Measurements from ENCODE around the gene RALGPS2. TPM values are rescaled to one million over a fixed set of nuclear protein-coding genes. Genes with fewer than 3 reads are reported as not detected.

RALGPS2 gene
- total RNA-seq, 1 donor from 2014 or later = 29.8 TPM

DNA sequence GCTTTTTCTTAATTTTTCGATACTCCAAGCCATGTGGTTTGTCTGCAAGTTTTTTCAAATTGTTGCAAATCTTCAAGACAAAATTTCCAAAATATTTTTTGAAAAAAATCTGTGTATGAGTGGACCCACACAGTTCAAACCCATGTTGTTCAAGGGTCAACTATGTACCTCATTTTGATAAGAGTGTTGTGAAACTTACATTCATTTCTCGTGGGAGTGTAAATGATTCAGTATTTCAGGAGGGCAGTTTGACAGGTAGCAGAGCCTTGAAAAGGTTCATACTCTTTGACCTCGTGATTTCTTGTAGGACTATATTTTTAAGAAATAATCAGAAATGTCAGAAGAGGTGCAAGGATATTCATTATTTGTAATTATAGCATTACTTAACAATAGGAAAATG is 77.8 kb downstream of the RALGPS2 start:
- TF ChIP-seq, protein P1, sequence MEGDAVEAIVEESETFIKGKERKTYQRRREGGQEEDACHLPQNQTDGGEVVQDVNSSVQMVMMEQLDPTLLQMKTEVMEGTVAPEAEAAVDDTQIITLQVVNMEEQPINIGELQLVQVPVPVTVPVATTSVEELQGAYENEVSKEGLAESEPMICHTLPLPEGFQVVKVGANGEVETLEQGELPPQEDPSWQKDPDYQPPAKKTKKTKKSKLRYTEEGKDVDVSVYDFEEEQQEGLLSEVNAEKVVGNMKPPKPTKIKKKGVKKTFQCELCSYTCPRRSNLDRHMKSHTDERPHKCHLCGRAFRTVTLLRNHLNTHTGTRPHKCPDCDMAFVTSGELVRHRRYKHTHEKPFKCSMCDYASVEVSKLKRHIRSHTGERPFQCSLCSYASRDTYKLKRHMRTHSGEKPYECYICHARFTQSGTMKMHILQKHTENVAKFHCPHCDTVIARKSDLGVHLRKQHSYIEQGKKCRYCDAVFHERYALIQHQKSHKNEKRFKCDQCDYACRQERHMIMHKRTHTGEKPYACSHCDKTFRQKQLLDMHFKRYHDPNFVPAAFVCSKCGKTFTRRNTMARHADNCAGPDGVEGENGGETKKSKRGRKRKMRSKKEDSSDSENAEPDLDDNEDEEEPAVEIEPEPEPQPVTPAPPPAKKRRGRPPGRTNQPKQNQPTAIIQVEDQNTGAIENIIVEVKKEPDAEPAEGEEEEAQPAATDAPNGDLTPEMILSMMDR (IDR thresholded peaks at IDR 0.05; ENCODE audit: unreplicated experiment) = no peak
- Mint-ChIP-seq H3K4me1 (ENCODE audit: unreplicated experiment) (no peaks in the 10 kb centered on the region), H3K4me3 (ENCODE audit: unreplicated experiment) (no peak overlapping the region), H3K36me3 (ENCODE audit: low read depth, unreplicated experiment) (peaks cover 5% of the 10 kb centered on the region), H3K27me3 (ENCODE audit: unreplicated experiment) (no peaks in the 10 kb centered on the region), H3K9me3 (ENCODE audit: unreplicated experiment) (no peaks in the 10 kb centered on the region), H3K27ac (ENCODE audit: unreplicated experiment) (no peak overlapping the region)
- DNase-seq (ENCODE audit: low spot score) = no peak

DNA sequence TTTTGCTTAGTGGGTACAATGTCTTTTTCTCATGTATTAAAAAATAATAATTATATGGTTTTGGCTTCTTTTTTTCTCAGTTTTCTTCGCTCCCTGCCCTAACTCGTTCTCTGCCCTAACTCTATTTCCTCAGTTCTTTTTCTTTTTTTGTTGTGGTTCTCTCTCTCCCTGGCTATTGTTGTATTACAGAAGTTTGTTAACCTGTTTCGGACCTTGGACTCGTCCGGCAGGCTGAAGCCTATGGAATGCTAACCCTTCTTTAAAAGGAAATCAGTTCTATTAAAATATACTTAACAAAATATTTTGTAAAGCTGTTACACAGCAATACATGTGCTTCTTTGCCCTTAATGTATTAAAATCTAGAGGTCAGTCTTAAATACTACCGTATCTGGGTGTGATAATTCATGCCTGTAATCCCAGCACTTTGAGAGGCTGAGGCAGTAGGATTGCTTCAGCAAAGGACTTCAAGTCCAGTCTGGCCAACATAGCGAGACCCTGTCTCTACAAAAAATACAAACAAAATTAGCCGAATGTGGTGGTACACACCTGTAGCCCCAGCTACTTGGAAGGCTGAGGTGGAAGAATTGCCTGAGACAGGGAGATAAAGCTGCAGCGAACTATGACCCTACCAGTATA is 81.7 kb downstream of the RALGPS2 start:
- Mint-ChIP-seq H3K9me3 (ENCODE audit: unreplicated experiment) (no peaks in the 10 kb centered on the region), H3K27me3 (ENCODE audit: unreplicated experiment) (no peaks in the 10 kb centered on the region), H3K36me3 (ENCODE audit: low read depth, unreplicated experiment) (no peaks in the 10 kb centered on the region), H3K4me3 (ENCODE audit: unreplicated experiment) (no peak overlapping the region), H3K4me1 (ENCODE audit: unreplicated experiment) (no peaks in the 10 kb centered on the region), H3K27ac (ENCODE audit: unreplicated experiment) (no peak overlapping the region)
- DNase-seq (ENCODE audit: low spot score) = no peak
- TF ChIP-seq, protein P1 (IDR thresholded peaks at IDR 0.05; ENCODE audit: unreplicated experiment) = no peak

DNA sequence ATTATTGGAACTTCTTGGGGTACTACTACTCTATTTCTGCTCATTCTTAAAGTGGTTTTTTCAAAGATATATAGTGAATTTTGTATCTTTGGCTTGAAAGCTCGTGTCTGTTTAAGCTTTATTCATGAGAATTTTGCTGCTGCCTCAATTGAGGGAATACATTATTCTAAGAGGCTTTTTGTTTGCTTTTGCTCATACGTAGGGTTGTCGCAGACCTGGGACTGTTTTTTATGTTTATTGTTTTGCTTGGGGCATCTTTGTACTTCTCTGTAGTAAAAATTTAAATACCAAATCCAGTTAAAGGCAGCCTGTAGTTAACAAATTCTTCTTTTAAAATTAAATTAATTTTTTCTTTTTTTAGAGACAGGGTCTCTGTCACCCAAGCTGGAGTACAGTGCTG is 83.5 kb downstream of the RALGPS2 start:
- Mint-ChIP-seq H3K36me3 (ENCODE audit: low read depth, unreplicated experiment) (no peaks in the 10 kb centered on the region), H3K9me3 (ENCODE audit: unreplicated experiment) (no peaks in the 10 kb centered on the region), H3K27me3 (ENCODE audit: unreplicated experiment) (no peaks in the 10 kb centered on the region), H3K27ac (ENCODE audit: unreplicated experiment) (no peak overlapping the region), H3K4me3 (ENCODE audit: unreplicated experiment) (no peak overlapping the region), H3K4me1 (ENCODE audit: unreplicated experiment) (no peaks in the 10 kb centered on the region)
- TF ChIP-seq, protein P1 (IDR thresholded peaks at IDR 0.05; ENCODE audit: unreplicated experiment) = no peak
- no peak for DNase-seq (ENCODE audit: low spot score)

DNA sequence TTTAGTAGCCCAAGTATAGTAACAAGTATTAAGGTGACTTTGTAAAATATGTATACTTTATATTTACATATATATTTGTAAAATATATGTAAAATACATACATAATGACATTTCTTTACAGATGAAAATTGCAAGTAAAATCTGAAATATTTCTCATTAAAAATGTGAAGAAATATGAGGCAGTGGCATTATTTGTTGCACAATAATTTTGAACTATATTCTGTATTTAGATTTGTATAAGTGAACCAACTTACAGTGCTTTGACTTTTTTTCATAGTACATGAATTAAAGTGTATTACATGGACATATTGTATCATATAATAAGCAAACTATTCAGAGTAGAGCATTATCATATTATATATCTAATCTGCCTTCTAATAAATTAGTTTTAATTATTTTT is 85.5 kb downstream of the RALGPS2 start:
- no peak for DNase-seq (ENCODE audit: low spot score)
- TF ChIP-seq, protein P1 (IDR thresholded peaks at IDR 0.05; ENCODE audit: unreplicated experiment) = no peak
- no peaks in the 10 kb centered on the region for H3K4me1 Mint-ChIP-seq (ENCODE audit: unreplicated experiment)

DNA sequence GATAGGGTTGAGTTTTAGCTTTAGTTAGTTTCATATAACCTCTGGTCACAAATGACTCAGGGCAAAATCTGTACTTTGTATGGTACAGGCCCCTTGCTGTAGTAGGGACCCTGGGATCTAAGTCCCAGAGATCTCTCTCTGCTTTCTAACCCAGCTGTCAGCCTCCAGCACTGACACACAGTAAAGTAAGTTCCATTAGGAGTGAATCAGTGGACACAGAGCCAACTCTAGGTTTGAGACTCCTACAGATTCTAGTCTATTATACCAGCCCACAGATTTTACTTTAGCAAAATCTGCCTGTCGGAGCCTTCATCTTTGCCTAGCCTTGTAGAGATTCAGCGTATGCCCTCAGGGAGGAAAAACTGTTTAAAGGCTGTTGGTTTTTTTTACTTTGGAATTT is 93.4 kb downstream of the RALGPS2 start:
- no peak overlapping the region for H3K4me3 Mint-ChIP-seq (ENCODE audit: unreplicated experiment)
- no peaks in the 10 kb centered on the region for H3K27me3 Mint-ChIP-seq (ENCODE audit: unreplicated experiment)
- H3K27ac Mint-ChIP-seq (ENCODE audit: unreplicated experiment) = no peak overlapping the region
- no peaks in the 10 kb centered on the region for H3K4me1 Mint-ChIP-seq (ENCODE audit: unreplicated experiment)
- peaks cover 10% of the 10 kb centered on the region for H3K36me3 Mint-ChIP-seq (ENCODE audit: low read depth, unreplicated experiment)
- TF ChIP-seq, protein P1 (IDR thresholded peaks at IDR 0.05; ENCODE audit: unreplicated experiment) = no peak
- no peaks in the 10 kb centered on the region for H3K9me3 Mint-ChIP-seq (ENCODE audit: unreplicated experiment)
- DNase-seq (ENCODE audit: low spot score) = no peak

More for the DNA sequence above, 85.5 kb downstream of the RALGPS2 start:
- Mint-ChIP-seq H3K27me3 (ENCODE audit: unreplicated experiment) (no peaks in the 10 kb centered on the region), H3K4me3 (ENCODE audit: unreplicated experiment) (no peak overlapping the region), H3K36me3 (ENCODE audit: low read depth, unreplicated experiment) (peaks cover 7% of the 10 kb centered on the region), H3K9me3 (ENCODE audit: unreplicated experiment) (no peaks in the 10 kb centered on the region), H3K27ac (ENCODE audit: unreplicated experiment) (no peak overlapping the region)
